Psoas muscle (tissue), 8 donors: ENCODE measurements around the gene ABCD1. TPM values are rescaled to one million over a fixed set of nuclear protein-coding genes. Genes with fewer than 3 reads are reported as not detected.

Source experiments
- ATAC-seq, 4 donors: fragments of 200-7000 bp; cut with Tn5 transposase; one replicate each; pipeline ENCODE4 v1.9.1; 2020; ENCODE audit warnings: moderate library complexity in 3 of 4, mild to moderate bottlenecking in 2 of 4
- DNase-seq, 2 donors: peaks; one replicate each; pipeline ENCODE4 v3.0.0-alpha.2; 2020
- H3K27ac ChIP-seq: fragments of 200-600 bp; one replicate; pipeline ENCODE4 v1.8.0; 2022
- H3K27me3 ChIP-seq, 3 donors: fragments of 200-600 bp in 1 of 3; one replicate each; pipeline versions ENCODE4 v1.6.1 to v1.8.0; 2013 to 2022; ENCODE audit warnings: low read length in 2 of 3, mild to moderate bottlenecking in 2 of 3, moderate library complexity in 1 of 3; ENCODE audit not compliant: insufficient read depth in 3 of 3
- H3K36me3 ChIP-seq, 2 donors: fragments of 200-600 bp in 1 of 2; one replicate each; pipeline versions ENCODE4 v1.6.1 to v1.8.0; 2013 to 2022; ENCODE audit warnings: low read depth in 1 of 2, mild to moderate bottlenecking in 1 of 2, moderate library complexity in 1 of 2; ENCODE audit not compliant: insufficient read depth in 1 of 2
- H3K4me1 ChIP-seq: fragments of 200-600 bp; one replicate; pipeline ENCODE4 v1.8.0; 2022
- H3K4me3 ChIP-seq: fragments of 200-600 bp; one replicate; pipeline ENCODE4 v1.8.0; 2022; ENCODE audit warnings: mild to moderate bottlenecking
- H3K9me3 ChIP-seq: fragments of 200-600 bp; one replicate; pipeline ENCODE4 v1.8.0; 2022
- CTCF ChIP-seq: fragments of 200-600 bp; IDR thresholded peaks from one replicate; pipeline ENCODE4 v1.8.0; 2022; ENCODE audit warnings: antibody characterized with exemption
- WGBS, 3 donors: extraction: QIAGEN DNeasy Blood & Tissue Kit; methylation state at CpG; one replicate each; pipeline versions ENCODE4 v1.1.6 to v1.1.7; 2013; 5-methylcytosine and 5-hydroxymethylcytosine counted together
- intact Hi-C, 2 donors: fragments of 100-400 bp; cut with DNase I; formaldehyde crosslinking; loops; one replicate each; pipeline versions ENCODE4 v1.11.0 to v1.14.2; 2022
- polyA plus RNA-seq, 3 donors: library from polyadenylated mRNA; stranded (reverse); fragments of 200-250 nt; gene quantifications; one replicate each; pipeline ENCODE4 v1.2.3, GENCODE V29; 2013
- total RNA-seq, 4 donors: library from RNA; stranded (reverse); fragmentation: NEBNext Ultra II Directional in 2 of 4; extraction: Animal tissue kit (Norgen Biotek cat#: 25700) in 2 of 4; gene quantifications; one replicate each; pipeline versions ENCODE4 v1.2.1 to v1.2.4, GENCODE V29; 2021 to 2023
- donor health status: healthy with polysubstance abuse.
- donor health status: DM: no; HTN: no; CAD: no; lungs with moderate emphysema.
- donor health status: Bipolar disorder and iron deficiency.
- donor health status: healthy.
- donor health status: DM: yes; HTN: yes; CAD: no.
- donor health status: DM: no; HTN: no; CAD: no.
- donor health status: DM: no; HTN: no; CAD: no.
- donor health status: DM: yes; HTN: yes; CAD: no.

Gene ABCD1
- total and polyA plus RNA-seq, 7 donors = 11.7 to 36.0 (median 20.8) TPM

- Histone ChIP-seq H3K9me3 (no peaks in the 10 kb centered on the region), H3K4me3 (no peak overlapping the region), H3K4me1 (peaks cover 11% of the 10 kb centered on the region), H3K27ac (no peak overlapping the region), H3K36me3 (peaks cover 3 to 53% of the 10 kb centered on the region in 2 donors), H3K27me3 (no peaks in the 10 kb centered on the region)
- intact Hi-C loops = no loop called here
- ATAC-seq (no peak), DNase-seq (no peak)
- whole genome bisulfite sequencing, 3 donors = 77 to 94% (median 89%) methylated on average over 2 of the region's 2 CpGs
- no peak for TF ChIP-seq CTCF
Measured at GRCh38 chrX:153719701-153720100, 5.0 kb upstream of the ABCD1 start.

- Histone ChIP-seq H3K36me3 (peaks cover 3 to 32% of the 10 kb centered on the region in 2 donors), H3K27ac (peak overlapping the region; percentile 85), H3K4me3 (peak overlapping the region; percentile 64), H3K9me3 (no peaks in the 10 kb centered on the region), H3K4me1 (peaks cover 29% of the 10 kb centered on the region), H3K27me3 (peaks cover 0 to 4% (median 0%) of the 10 kb centered on the region in 3 donors)
- no peak for TF ChIP-seq CTCF
- ATAC-seq (no peak), DNase-seq (no peak)
- WGBS, 3 donors = 49 to 64% (median 56%) methylated on average over 10 to 12 of the region's 12 CpGs
- intact Hi-C loops = no loop called here
Measured at GRCh38 chrX:153722704-153723350, 1.8 kb upstream of the ABCD1 start.

GRCh38 chrX:153723351-153724251, 1.1 kb upstream of the ABCD1 start:
- intact Hi-C loops = no loop called here
- H3K36me3 ChIP-seq = peaks cover 3 to 27% of the 10 kb centered on the region in 2 donors
- peaks cover 36% of the 10 kb centered on the region for H3K4me1 ChIP-seq
- peak overlapping the region; percentile 64 for H3K4me3 ChIP-seq
- ATAC-seq (no peak), DNase-seq (peak in 1 of 2 donors; percentile 63)
- peak overlapping the region; percentile 85 for H3K27ac ChIP-seq
- no peaks in the 10 kb centered on the region for H3K9me3 ChIP-seq
- peaks cover 0 to 4% (median 0%) of the 10 kb centered on the region in 3 donors for H3K27me3 ChIP-seq
- WGBS, 3 donors = 1 to 27% (median 1%) methylated on average over 26 to 78 of the region's 78 CpGs
- TF ChIP-seq CTCF = peak; percentile 7

GRCh38 chrX:153725039-153725831, 579 bp downstream of the ABCD1 start:
- H3K9me3 ChIP-seq = no peaks in the 10 kb centered on the region
- peaks cover 40% of the 10 kb centered on the region for H3K4me1 ChIP-seq
- H3K27me3 ChIP-seq = peaks cover 0 to 4% (median 0%) of the 10 kb centered on the region in 3 donors
- peak in 1 of 4 donors; percentile 11 for ATAC-seq
- peak overlapping the region; percentile 85 for H3K27ac ChIP-seq
- no peak for TF ChIP-seq CTCF
- H3K4me3 ChIP-seq = peak overlapping the region; percentile 64
- DNase-seq = no peak
- intact Hi-C loops = no loop called here
- WGBS, 3 donors = 54 to 72% (median 56%) methylated on average over 28 to 55 of the region's 55 CpGs
- H3K36me3 ChIP-seq = peaks cover 3 to 21% of the 10 kb centered on the region in 2 donors
